WERI-Rb-1 (cell line): Measurements from ENCODE around the gene NOG.

Experiments
- DNase-seq: peaks from one replicate; pipeline ENCODE4 v3.0.0-alpha.2; 2020
- H3K27ac ChIP-seq: fragments of 250-450 bp; sonication (Bioruptor Pico); 2 replicates; pipeline ENCODE4 v1.5.1; 2020; ENCODE audit warnings: mild to moderate bottlenecking, moderate library complexity
- H3K27me3 ChIP-seq: fragments of 250-450 bp; sonication (Bioruptor Pico); 2 replicates; pipeline ENCODE4 v1.5.1; 2021; ENCODE audit warnings: mild to moderate bottlenecking, low read depth, moderate library complexity; ENCODE audit not compliant: insufficient read depth, severe bottlenecking
- H3K36me3 ChIP-seq: fragments of 250-450 bp; sonication (Bioruptor Pico); 2 replicates; pipeline ENCODE4 v1.5.1; 2020; ENCODE audit warnings: mild to moderate bottlenecking, moderate library complexity
- H3K4me3 ChIP-seq: 2 replicates; pipeline ENCODE4 v1.5.1; 2011; ENCODE audit warnings: low read depth, mild to moderate bottlenecking, control low read depth, low read length
- H3K9me3 ChIP-seq: fragments of 250-450 bp; sonication (Bioruptor Pico); 2 replicates; pipeline ENCODE4 v1.5.1; 2021; ENCODE audit warnings: mild to moderate bottlenecking, moderate library complexity; ENCODE audit not compliant: severe bottlenecking
- CTCF ChIP-seq: IDR thresholded peaks from 2 replicates; pipeline ENCODE4 v1.5.1; 2011; ENCODE audit warnings: low read depth, mild to moderate bottlenecking, control low read depth, inconsistent platforms, low read length

Gene NOG

GRCh38 chr17:56581635-56582627 lies 11.6 kb upstream of the NOG start:
- peaks cover 39% of the 10 kb centered on the region for H3K27me3 ChIP-seq
- no peak overlapping the region for H3K27ac ChIP-seq
- DNase-seq: no peak
- H3K4me3 ChIP-seq: no peak overlapping the region
- no peaks in the 10 kb centered on the region for H3K36me3 ChIP-seq
- TF ChIP-seq CTCF: no peak
- H3K9me3 ChIP-seq: peaks cover 3% of the 10 kb centered on the region

- Histone ChIP-seq H3K4me3 (no peak overlapping the region), H3K36me3 (no peaks in the 10 kb centered on the region), H3K27ac (no peak overlapping the region), H3K9me3 (peaks cover 3% of the 10 kb centered on the region), H3K27me3 (peaks cover 42% of the 10 kb centered on the region)
- no peak for TF ChIP-seq CTCF
- no peak for DNase-seq
These were observed 9.7 kb upstream of the NOG start for GRCh38 chr17:56583772-56584171.

- H3K36me3 ChIP-seq: no peaks in the 10 kb centered on the region
- H3K27ac ChIP-seq: no peak overlapping the region
- no peak for TF ChIP-seq CTCF
- H3K9me3 ChIP-seq: no peaks in the 10 kb centered on the region
- no peak overlapping the region for H3K4me3 ChIP-seq
- DNase-seq: no peak
- H3K27me3 ChIP-seq: peaks cover 64% of the 10 kb centered on the region
These were observed 6.2 kb upstream of the NOG start for GRCh38 chr17:56587298-56587697.

GRCh38 chr17:56592487-56593085 lies 913 bp upstream of the NOG start:
- Histone ChIP-seq H3K27me3 (peaks cover 75% of the 10 kb centered on the region), H3K27ac (no peak overlapping the region)

GRCh38 chr17:56593086-56593645 lies 333 bp upstream of the NOG start:
- Histone ChIP-seq H3K36me3 (no peaks in the 10 kb centered on the region), H3K4me3 (peak overlapping the region; percentile 54), H3K27me3 (peaks cover 73% of the 10 kb centered on the region), H3K27ac (no peak overlapping the region), H3K9me3 (no peaks in the 10 kb centered on the region)
- TF ChIP-seq CTCF: no peak
- DNase-seq: peak; percentile 68

More at GRCh38 chr17:56592487-56593085, 913 bp upstream of the NOG start:
- peak; percentile 61 for DNase-seq
- H3K36me3 ChIP-seq: no peaks in the 10 kb centered on the region
- H3K9me3 ChIP-seq: no peaks in the 10 kb centered on the region
- TF ChIP-seq CTCF: peak; percentile 87
- peak overlapping the region; percentile 54 for H3K4me3 ChIP-seq
